Nephron (organoid): ENCODE measurements around the gene SLC25A12.
"Not testable (repeated sequence)": the region's sequence is repeated elsewhere in the genome, so short reads cannot be mapped to it uniquely, and the experiment has no call there.

ENCODE experiments used
- H3K27ac Mint-ChIP-seq, 3 experiments: 2 replicates each; pipeline ENCODE4 v1.8.0; 2020; ENCODE audit warnings: mixed read lengths in 3 of 3, mild to moderate bottlenecking in 2 of 3, moderate library complexity in 1 of 3
- H3K27me3 Mint-ChIP-seq: 2 replicates; pipeline ENCODE4 v1.8.0; 2021; ENCODE audit warnings: low read depth, mild to moderate bottlenecking, moderate library complexity, mixed read lengths
- H3K36me3 Mint-ChIP-seq: 2 replicates; pipeline ENCODE4 v1.8.0; 2020; ENCODE audit warnings: low read depth, mixed read lengths
- H3K4me1 Mint-ChIP-seq: 2 replicates; pipeline ENCODE4 v1.8.0; 2020; ENCODE audit warnings: mixed read lengths
- H3K4me3 Mint-ChIP-seq, 3 experiments: 2 replicates each; pipeline ENCODE4 v1.8.0; 2020; ENCODE audit warnings: mild to moderate bottlenecking in 3 of 3, mixed read lengths in 3 of 3, moderate library complexity in 2 of 3
- H3K9me3 Mint-ChIP-seq: 2 replicates; pipeline ENCODE4 v1.8.0; 2020; ENCODE audit warnings: mixed read lengths
- TF ChIP-seq, protein P1 (sequence below), 3 experiments: fragments of 200-600 bp; sonication (generic); IDR thresholded peaks; one replicate each; pipeline ENCODE4 v1.5.0; 2021; ENCODE audit warnings: antibody characterized with exemption in 3 of 3; ENCODE audit not compliant: unreplicated experiment in 3 of 3

SLC25A12 gene

DNA sequence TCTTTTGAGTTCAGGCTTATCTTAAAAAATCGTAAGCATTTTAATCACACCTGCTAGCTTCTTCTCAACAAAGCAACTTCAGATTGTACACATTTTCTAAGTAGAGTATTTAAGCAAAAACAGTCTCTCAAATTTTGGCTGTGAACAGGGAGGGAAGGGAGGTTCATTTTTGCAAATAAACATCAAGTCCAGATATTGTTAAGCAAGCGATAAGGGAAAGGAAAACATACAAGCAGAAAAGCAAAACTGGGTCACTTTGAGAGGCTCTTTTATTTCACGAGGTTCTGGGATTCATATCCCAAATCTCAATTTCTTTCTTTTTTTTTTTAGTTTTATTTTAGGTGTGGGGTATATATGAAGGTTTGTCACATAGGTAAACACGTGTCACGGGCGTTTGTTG lies 79.9 kb downstream of the SLC25A12 start:
- Mint-ChIP-seq H3K4me3 (no peak overlapping the region), H3K36me3 (peaks cover 16% of the 10 kb centered on the region), H3K4me1 (peaks cover 17% of the 10 kb centered on the region), H3K9me3 (no peaks in the 10 kb centered on the region), H3K27me3 (no peaks in the 10 kb centered on the region), H3K27ac (no peak overlapping the region)
- TF ChIP-seq, protein P1, sequence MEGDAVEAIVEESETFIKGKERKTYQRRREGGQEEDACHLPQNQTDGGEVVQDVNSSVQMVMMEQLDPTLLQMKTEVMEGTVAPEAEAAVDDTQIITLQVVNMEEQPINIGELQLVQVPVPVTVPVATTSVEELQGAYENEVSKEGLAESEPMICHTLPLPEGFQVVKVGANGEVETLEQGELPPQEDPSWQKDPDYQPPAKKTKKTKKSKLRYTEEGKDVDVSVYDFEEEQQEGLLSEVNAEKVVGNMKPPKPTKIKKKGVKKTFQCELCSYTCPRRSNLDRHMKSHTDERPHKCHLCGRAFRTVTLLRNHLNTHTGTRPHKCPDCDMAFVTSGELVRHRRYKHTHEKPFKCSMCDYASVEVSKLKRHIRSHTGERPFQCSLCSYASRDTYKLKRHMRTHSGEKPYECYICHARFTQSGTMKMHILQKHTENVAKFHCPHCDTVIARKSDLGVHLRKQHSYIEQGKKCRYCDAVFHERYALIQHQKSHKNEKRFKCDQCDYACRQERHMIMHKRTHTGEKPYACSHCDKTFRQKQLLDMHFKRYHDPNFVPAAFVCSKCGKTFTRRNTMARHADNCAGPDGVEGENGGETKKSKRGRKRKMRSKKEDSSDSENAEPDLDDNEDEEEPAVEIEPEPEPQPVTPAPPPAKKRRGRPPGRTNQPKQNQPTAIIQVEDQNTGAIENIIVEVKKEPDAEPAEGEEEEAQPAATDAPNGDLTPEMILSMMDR (IDR thresholded peaks at IDR 0.05; ENCODE audit: unreplicated experiment in 3 of 3), result no peak

DNA sequence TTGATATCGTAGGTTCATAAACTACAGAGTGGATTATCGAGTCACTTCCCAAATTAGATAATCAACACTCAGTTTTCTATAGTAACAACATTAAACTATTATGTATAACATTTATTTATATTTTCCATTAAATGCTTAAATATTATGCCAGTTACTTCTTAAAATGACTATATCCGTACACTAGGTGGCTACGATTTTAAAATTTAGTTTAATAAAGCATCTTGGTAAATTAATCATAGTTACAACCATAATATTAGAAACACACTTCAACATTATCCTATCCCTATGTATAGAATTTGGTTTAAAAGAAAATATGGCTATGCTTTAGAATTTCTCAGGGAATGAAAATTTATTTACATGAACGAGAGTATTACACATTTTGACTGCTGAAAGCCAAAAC lies 80.3 kb downstream of the SLC25A12 start:
- no peaks in the 10 kb centered on the region for H3K27me3 Mint-ChIP-seq
- no peaks in the 10 kb centered on the region for H3K9me3 Mint-ChIP-seq
- H3K4me3 Mint-ChIP-seq, result no peak overlapping the region
- peaks cover 17% of the 10 kb centered on the region for H3K4me1 Mint-ChIP-seq
- peaks cover 21% of the 10 kb centered on the region for H3K36me3 Mint-ChIP-seq
- H3K27ac Mint-ChIP-seq, result no peak overlapping the region
- TF ChIP-seq, protein P1 (IDR thresholded peaks at IDR 0.05; ENCODE audit: unreplicated experiment in 3 of 3), result no peak

DNA sequence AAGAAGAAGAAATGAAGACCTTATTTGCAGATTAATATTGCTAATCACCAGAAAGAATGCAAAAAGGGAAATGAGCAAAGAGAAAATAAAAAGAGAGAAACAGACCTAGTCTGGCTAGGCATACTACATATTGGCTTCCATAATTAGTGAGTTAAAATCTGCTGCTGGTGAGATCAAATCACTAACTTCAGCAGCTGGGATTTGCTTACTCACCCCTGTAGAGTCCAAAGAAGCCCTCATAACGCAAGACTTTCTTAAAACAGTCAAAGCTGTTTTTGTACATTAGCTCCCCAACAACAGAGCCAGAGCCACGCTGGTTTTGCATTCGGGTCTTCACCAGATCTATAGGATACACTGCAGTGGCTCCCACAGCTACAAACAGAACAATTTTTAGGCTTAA lies 80.9 kb downstream of the SLC25A12 start:
- H3K4me3 Mint-ChIP-seq, result no peak overlapping the region
- H3K9me3 Mint-ChIP-seq, result no peaks in the 10 kb centered on the region
- H3K4me1 Mint-ChIP-seq, result peaks cover 17% of the 10 kb centered on the region
- H3K27ac Mint-ChIP-seq, result no peak overlapping the region
- H3K27me3 Mint-ChIP-seq, result no peaks in the 10 kb centered on the region
- peaks cover 21% of the 10 kb centered on the region for H3K36me3 Mint-ChIP-seq
- TF ChIP-seq, protein P1 (IDR thresholded peaks at IDR 0.05; ENCODE audit: unreplicated experiment in 3 of 3), result no peak

DNA sequence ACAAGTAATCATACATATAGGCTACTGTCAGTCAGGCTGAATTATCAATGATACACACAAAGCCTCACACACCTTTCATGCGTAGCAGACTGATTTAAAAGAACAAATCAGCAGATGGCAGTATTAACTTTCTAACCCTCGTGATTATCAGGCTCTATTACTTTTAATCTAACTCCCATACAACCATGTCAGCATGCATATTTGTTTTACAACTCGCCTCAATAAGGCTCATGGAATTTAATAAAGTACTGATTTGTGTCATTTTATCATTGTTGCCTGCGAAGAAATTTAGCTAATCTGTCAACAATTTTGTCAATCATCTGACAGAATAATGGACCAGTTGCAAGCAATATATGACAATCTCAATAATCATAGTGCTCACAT lies 82.8 kb downstream of the SLC25A12 start:
- Mint-ChIP-seq H3K4me1 (peaks cover 17% of the 10 kb centered on the region), H3K36me3 (peaks cover 26% of the 10 kb centered on the region), H3K27me3 (no peaks in the 10 kb centered on the region), H3K27ac (no peak overlapping the region), H3K9me3 (no peaks in the 10 kb centered on the region), H3K4me3 (no peak overlapping the region)
- TF ChIP-seq, protein P1 (IDR thresholded peaks at IDR 0.05; ENCODE audit: unreplicated experiment in 3 of 3), result peak in 2 of 3 experiments; percentile 28 to 43

DNA sequence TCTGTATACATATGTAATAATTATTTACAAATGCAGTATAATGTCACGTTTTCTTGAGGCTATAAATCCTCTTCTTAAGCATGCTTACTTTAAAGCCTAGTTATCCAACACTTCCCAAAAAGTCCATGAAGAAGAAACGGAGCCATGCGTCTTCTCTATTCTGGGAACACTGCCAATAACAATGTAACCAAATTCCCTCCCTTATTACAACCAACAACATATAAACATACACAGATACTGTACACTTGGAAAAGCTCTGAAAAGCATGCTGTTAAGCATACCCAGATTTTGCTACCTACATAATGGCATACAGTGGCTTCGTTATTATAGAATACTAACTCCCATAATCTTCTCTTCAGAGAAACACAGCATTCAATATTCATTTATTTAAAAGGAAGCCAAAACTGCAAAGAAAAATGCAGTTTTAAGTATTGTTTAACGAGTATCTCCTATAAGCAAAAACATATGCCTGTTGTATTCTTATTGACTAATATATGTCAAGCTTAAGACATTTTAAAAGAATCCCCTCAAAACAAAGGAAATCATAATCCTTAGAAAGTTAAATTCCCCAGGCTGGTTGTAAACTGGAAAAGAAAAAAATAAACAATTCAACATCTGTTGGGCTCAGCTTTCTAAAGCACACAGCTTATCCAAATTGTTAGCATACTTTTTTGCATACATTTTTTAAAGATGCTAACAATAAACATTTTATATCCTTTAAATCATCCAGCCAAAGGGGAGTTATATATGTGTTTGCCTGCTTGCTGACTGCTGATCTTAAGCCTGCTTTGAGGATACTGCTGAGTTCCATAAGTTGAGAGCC lies 83.4 kb downstream of the SLC25A12 start:
- Mint-ChIP-seq H3K36me3 (peaks cover 26% of the 10 kb centered on the region), H3K4me1 (peaks cover 17% of the 10 kb centered on the region), H3K27me3 (no peaks in the 10 kb centered on the region), H3K27ac (no peak overlapping the region), H3K4me3 (no peak overlapping the region), H3K9me3 (no peaks in the 10 kb centered on the region)
- TF ChIP-seq, protein P1 (IDR thresholded peaks at IDR 0.05; ENCODE audit: unreplicated experiment in 3 of 3), result no peak

DNA sequence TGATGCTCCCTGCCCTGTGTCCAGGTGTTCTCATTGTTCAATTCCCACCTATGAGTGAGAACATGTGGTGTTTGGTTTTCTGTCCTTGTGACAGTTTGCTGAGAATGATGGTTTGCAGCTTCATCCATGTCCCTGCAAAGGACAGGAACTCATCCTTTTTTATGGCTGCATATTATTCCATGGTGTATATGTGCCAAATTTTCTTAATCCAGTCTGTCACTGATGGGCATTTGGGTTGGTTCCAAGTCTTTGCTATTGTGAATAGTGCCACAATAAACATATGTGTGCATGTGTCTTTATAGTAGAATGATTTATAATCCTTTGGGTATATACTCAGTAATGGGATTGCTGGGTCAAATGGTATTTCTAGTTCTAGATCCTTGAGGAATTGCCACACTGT lies 85.2 kb downstream of the SLC25A12 start:
- H3K27me3 Mint-ChIP-seq, H3K27ac Mint-ChIP-seq, H3K4me3 Mint-ChIP-seq, H3K9me3 Mint-ChIP-seq: not testable (repeated sequence)
- Mint-ChIP-seq H3K36me3 (peaks cover 34% of the 10 kb centered on the region), H3K4me1 (peaks cover 17% of the 10 kb centered on the region)
